ENCODE data around the gene SEMA5B. TPM values are rescaled to one million over a fixed set of nuclear protein-coding genes. Genes with fewer than 3 reads are reported as not detected.

Gene SEMA5B
- total RNA-seq, 2 experiments from 2014 or later: 0.13 to 2.3 TPM

GRCh38 chr3:122908251-122908650, 119.3 kb downstream of the SEMA5B start:
- H3K27ac ChIP-seq (ENCODE audit: low read depth, low read length, poor library complexity, severe bottlenecking): no peak overlapping the region
- no peak overlapping the region for H3K4me2 ChIP-seq (ENCODE audit: low read length)
- ChIA-PET CTCF (ENCODE audit: unreplicated experiment) (no interaction called here), POLR2A (interaction anchor here (0.6 kb wide), 1 partner anchor 668 kb away, joined by 3 read pairs; no protein-coding TSS in a partner anchor)
- H3K4me3 ChIP-seq (ENCODE audit: low read depth, low read length, poor library complexity, severe bottlenecking): no peak overlapping the region
- H3K79me2 ChIP-seq (ENCODE audit: insufficient read depth, low read depth, low read length): no peaks in the 10 kb centered on the region
- no peaks in the 10 kb centered on the region for H3K9me2 ChIP-seq (ENCODE audit: insufficient read depth, low read length)
- no peak for TF ChIP-seq CTCF (conservative IDR thresholded peaks at IDR 0.05; ENCODE audit: low read length)
- TF ChIP-seq EZH2phosphoT487 (IDR thresholded peaks at IDR 0.05; ENCODE audit: borderline replicate concordance, low read depth, low read length): no peak
- no peaks in the 10 kb centered on the region for H3K36me3 ChIP-seq (ENCODE audit: insufficient read depth, low read length)
- no peaks in the 10 kb centered on the region for H3K9me3 ChIP-seq (ENCODE audit: low read length)
- no peak for DNase-seq (ENCODE audit: low spot score)
- no peaks in the 10 kb centered on the region for H3K4me1 ChIP-seq (ENCODE audit: insufficient read depth, low read length, poor library complexity, severe bottlenecking)
- BruUV-seq (replicated peaks): no TSS peak
- no peaks in the 10 kb centered on the region for H4K20me1 ChIP-seq (ENCODE audit: insufficient read depth, low read length)
- intact Hi-C loops (cut with micrococcal nuclease; ENCODE audit: unreplicated experiment): no loop called here
- H2AFZ ChIP-seq (ENCODE audit: low read length): no peak overlapping the region

GRCh38 chr3:122907471-122907870, 120.1 kb downstream of the SEMA5B start:
- TF ChIP-seq EZH2phosphoT487 (IDR thresholded peaks at IDR 0.05; ENCODE audit: borderline replicate concordance, low read depth, low read length) (no peak), CTCF (conservative IDR thresholded peaks at IDR 0.05; ENCODE audit: low read length) (no peak)
- no TSS peak for BruUV-seq (replicated peaks)
- intact Hi-C loops (cut with micrococcal nuclease; ENCODE audit: unreplicated experiment): no loop called here
- Histone ChIP-seq H3K79me2 (ENCODE audit: insufficient read depth, low read depth, low read length) (no peaks in the 10 kb centered on the region), H3K4me2 (ENCODE audit: low read length) (no peak overlapping the region), H3K4me1 (ENCODE audit: insufficient read depth, low read length, poor library complexity, severe bottlenecking) (no peaks in the 10 kb centered on the region), H3K27ac (ENCODE audit: low read depth, low read length, poor library complexity, severe bottlenecking) (no peak overlapping the region), H3K36me3 (ENCODE audit: insufficient read depth, low read length) (no peaks in the 10 kb centered on the region), H3K9me2 (ENCODE audit: insufficient read depth, low read length) (no peaks in the 10 kb centered on the region), H4K20me1 (ENCODE audit: insufficient read depth, low read length) (no peaks in the 10 kb centered on the region), H3K4me3 (ENCODE audit: low read depth, low read length, poor library complexity, severe bottlenecking) (no peak overlapping the region), H3K9me3 (ENCODE audit: low read length) (no peaks in the 10 kb centered on the region), H2AFZ (ENCODE audit: low read length) (no peak overlapping the region)
- POLR2A ChIA-PET: interaction anchor here (0.6 kb wide), 1 partner anchor 667 kb away, joined by 3 read pairs; no protein-coding TSS in a partner anchor
- CTCF ChIA-PET (ENCODE audit: unreplicated experiment): interaction anchor here (0.6 kb wide), 1 partner anchor 581 kb away, joined by 3 read pairs; no protein-coding TSS in a partner anchor
- DNase-seq (ENCODE audit: low spot score): no peak

DNA sequence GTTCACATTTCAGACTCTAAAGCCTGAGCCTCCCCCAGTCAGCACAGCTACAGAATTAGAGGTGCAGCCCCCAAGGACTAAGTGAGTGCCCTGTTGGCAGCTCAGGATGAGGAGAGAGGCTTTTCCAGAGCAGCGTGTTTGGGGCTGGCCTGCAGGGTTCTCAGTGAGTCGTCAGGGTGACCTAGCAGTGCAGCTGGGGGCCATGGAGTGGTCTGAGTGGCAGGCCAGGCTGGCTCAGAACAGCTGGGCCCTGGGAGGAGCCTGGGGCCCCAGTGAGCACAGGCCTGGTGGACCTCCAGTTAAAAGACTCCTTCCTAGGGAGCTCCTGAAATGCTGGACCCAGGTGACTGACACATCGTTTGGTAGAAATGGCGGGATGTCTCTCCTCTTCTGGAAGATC, 124.4 kb downstream of the SEMA5B start:
- CTCF ChIA-PET (ENCODE audit: unreplicated experiment): interaction anchor here (0.5 to 0.6 kb wide), 2 partner anchors 400 to 597 kb away, joined by 3 to 5 read pairs; no protein-coding TSS in a partner anchor
- POLR2A ChIA-PET: no interaction called here
- no peak overlapping the region for H3K4me2 ChIP-seq (ENCODE audit: low read length)
- intact Hi-C loops (cut with micrococcal nuclease; ENCODE audit: unreplicated experiment): no loop called here
- no peaks in the 10 kb centered on the region for H3K79me2 ChIP-seq (ENCODE audit: insufficient read depth, low read depth, low read length)
- H3K36me3 ChIP-seq (ENCODE audit: insufficient read depth, low read length): no peaks in the 10 kb centered on the region
- TF ChIP-seq EZH2phosphoT487 (IDR thresholded peaks at IDR 0.05; ENCODE audit: borderline replicate concordance, low read depth, low read length): no peak
- no peak for TF ChIP-seq CTCF (conservative IDR thresholded peaks at IDR 0.05; ENCODE audit: low read length)
- BruUV-seq (replicated peaks): no TSS peak
- H3K9me3 ChIP-seq (ENCODE audit: low read length): no peaks in the 10 kb centered on the region
- no peak overlapping the region for H2AFZ ChIP-seq (ENCODE audit: low read length)
- H3K9me2 ChIP-seq (ENCODE audit: insufficient read depth, low read length): no peaks in the 10 kb centered on the region
- DNase-seq (ENCODE audit: low spot score): no peak
- H3K4me3 ChIP-seq (ENCODE audit: low read depth, low read length, poor library complexity, severe bottlenecking): no peak overlapping the region
- no peaks in the 10 kb centered on the region for H4K20me1 ChIP-seq (ENCODE audit: insufficient read depth, low read length)
- H3K27ac ChIP-seq (ENCODE audit: low read depth, low read length, poor library complexity, severe bottlenecking): no peak overlapping the region
- H3K4me1 ChIP-seq (ENCODE audit: insufficient read depth, low read length, poor library complexity, severe bottlenecking): no peaks in the 10 kb centered on the region
